Sciatic nerve (tissue), 2 donors: ENCODE measurements around the gene CPT2. TPM values are rescaled to one million over a fixed set of nuclear protein-coding genes. Genes with fewer than 3 reads are reported as not detected.

Source experiments
- ATAC-seq: fragments of 200-7000 bp; cut with Tn5 transposase; one replicate; pipeline ENCODE4 v1.9.1; 2020; ENCODE audit warnings: mild to moderate bottlenecking, moderate library complexity
- DNase-seq: peaks from one replicate; pipeline ENCODE4 v3.0.0-alpha.2; 2020; ENCODE audit warnings: low spot score
- intact Hi-C: fragments of 100-400 bp; cut with DNase I; formaldehyde crosslinking; loops from one replicate; pipeline ENCODE4 v1.14.2; 2022
- total RNA-seq: library from RNA; stranded (reverse); fragmentation: NEBNext Ultra II Directional; extraction: Animal tissue kit (Norgen Biotek cat#: 25700); gene quantifications from one replicate; pipeline ENCODE4 v1.2.1, GENCODE V29; 2021
- donor health status: DM: no; HTN: no; CAD: no.
- donor health status: DM: no; HTN: no; CAD: no.

CPT2 gene
- total RNA-seq, result 10.1 TPM

DNA sequence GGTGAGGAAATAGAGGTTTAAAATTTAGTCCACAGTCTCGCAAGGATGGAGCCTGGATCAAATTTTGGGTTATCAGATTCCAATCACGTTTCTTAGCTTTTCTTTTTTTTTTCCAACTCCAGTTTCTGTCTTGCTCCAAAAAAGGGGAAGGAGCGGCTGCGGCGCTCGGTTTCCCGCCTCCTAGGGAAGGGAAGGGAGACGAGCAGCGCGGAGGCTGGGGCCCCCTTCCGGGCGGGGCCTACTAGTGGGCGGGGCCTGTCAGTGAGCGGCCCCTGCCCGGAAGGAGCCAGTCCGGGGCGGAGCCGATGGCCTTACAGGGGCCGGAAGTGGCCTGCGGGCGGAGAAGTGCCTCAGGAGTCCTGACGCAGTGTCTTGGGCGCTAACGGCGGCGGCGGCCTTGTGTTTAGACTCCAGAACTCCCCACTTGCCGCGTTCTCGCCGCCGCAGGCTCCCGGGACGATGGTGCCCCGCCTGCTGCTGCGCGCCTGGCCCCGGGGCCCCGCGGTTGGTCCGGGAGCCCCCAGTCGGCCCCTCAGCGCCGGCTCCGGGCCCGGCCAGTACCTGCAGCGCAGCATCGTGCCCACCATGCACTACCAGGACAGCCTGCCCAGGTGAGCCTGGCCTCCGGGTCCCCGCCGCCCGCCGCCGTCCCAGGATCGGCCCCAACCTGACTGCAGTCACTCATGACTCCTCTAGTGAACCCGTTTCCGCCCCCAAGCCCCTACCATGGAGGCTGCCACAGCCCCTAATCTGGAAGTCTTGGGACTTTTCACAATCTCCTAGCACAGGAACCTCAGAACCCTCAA, at the start of gene CPT2:
Gene CPT2, plus strand, starts transcription at position 340 of the 806 bp plus-strand sequence. Its CDS starts 120 bp downstream, at position 460.
- DNase-seq (peak; percentile 97), ATAC-seq (peak; percentile 97)
- intact Hi-C loops, result loop anchor here (10.0 kb wide), 1 partner anchor 272 kb away; the partner anchor contains the start of genes ECHDC2 and SCP2

- intact Hi-C loops, result no loop called here
These were observed 49.5 kb upstream of the CPT2 start for GRCh38 chr1:53147174-53147573.

DNA sequence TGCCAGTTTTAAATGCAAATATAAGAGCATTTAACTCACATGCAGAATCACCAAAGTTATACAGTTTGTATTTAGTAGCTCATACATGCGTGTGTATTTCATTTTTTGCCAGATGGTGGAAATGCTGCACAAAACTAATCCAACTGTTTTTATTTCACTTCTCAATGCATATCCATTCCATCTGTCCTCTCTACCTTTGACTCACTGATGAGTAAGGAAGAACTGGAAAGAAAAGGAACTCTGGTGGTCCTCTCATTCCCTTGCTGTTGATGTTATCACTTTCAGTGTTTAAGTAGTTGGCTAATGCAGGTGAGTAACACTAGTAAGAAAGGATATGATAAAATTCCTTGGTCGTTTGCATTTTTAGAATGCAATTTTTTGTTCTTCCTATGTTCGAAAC, 48.5 kb upstream of the CPT2 start:
- intact Hi-C loops, result no loop called here

More at GRCh38 chr1:53147174-53147573, 49.5 kb upstream of the CPT2 start:
- ATAC-seq (no peak), DNase-seq (no peak)

DNA sequence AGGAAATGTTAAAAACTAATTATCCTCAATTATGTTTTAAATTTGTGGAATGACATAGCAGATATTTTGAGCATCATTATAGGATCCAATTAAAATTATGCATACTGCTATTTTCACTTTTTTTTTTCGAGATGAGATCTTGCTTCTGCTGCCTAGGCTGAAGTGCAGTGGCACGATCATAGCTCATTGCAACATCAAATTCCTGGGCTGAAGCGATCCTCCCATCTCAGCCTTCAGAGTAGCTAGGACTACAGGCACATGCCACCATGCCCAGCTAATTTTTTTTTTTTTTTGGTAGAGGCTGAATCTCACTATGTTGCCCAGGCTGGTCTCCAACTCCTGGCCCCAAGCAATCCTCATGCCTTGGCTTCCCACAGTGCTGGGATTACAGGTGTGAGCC, 42.9 kb upstream of the CPT2 start:
- ATAC-seq (peak; percentile 69), DNase-seq (no peak)
- intact Hi-C loops, result no loop called here

More for the DNA sequence above, 48.5 kb upstream of the CPT2 start:
- DNase-seq (no peak), ATAC-seq (no peak)

GRCh38 chr1:53154859-53155438, 41.7 kb upstream of the CPT2 start:
- no peak for DNase-seq
- no peak for ATAC-seq
- intact Hi-C loops, result no loop called here

- intact Hi-C loops, result no loop called here
- no peak for ATAC-seq
- DNase-seq, result no peak
These were observed 41.1 kb upstream of the CPT2 start for GRCh38 chr1:53155534-53155933.

DNA sequence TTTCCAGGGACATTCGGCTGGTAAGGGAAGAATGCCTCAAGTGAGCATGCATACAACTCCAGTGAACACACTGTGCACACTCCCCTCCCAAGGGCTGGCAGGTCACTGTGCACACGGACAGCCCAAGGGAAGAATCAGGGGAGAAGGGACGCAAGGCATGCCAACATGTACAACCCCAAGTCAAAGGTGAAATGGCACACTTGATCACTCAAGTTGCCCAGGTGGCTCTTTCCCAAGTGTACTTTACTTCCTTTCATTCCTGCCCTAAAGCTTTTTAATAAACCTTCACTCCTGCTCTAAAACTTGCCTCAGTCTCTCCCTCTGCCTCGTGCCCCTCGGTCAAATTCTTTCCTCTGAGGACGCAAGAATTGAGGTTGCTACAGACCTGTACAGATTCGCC, 40.7 kb upstream of the CPT2 start:
- DNase-seq (no peak), ATAC-seq (no peak)
- intact Hi-C loops, result no loop called here

DNA sequence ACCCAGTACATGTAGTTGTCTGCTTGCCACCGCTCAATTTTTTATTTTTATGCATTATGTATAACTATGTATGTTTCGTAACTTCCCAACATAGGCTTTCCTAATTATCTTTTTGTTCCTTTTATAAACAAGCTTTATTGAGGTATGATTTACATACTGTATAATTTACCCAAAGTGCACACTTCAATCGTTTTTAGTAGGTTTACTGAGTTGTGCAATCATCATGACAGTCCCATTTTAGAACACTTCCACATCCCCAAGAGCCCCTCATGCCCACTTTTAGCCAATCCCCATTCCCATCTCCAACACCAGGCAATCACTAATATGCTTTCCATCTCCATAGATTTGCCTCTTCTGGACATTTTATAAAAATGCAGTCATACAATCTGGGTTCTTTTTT, 39.8 kb upstream of the CPT2 start:
- no peak for ATAC-seq
- no peak for DNase-seq
- intact Hi-C loops, result no loop called here

GRCh38 chr1:53158900-53159299, 37.7 kb upstream of the CPT2 start:
- intact Hi-C loops, result no loop called here
- DNase-seq (no peak), ATAC-seq (no peak)

- no peak for DNase-seq
- ATAC-seq, result no peak
- intact Hi-C loops, result no loop called here
These were observed 35.7 kb upstream of the CPT2 start for GRCh38 chr1:53160924-53161378.

- ATAC-seq, result no peak
- intact Hi-C loops, result no loop called here
- no peak for DNase-seq
These were observed 34.0 kb upstream of the CPT2 start for GRCh38 chr1:53162621-53163020.

GRCh38 chr1:53163291-53163768, 33.3 kb upstream of the CPT2 start:
- intact Hi-C loops, result no loop called here
- ATAC-seq (no peak), DNase-seq (no peak)

DNA sequence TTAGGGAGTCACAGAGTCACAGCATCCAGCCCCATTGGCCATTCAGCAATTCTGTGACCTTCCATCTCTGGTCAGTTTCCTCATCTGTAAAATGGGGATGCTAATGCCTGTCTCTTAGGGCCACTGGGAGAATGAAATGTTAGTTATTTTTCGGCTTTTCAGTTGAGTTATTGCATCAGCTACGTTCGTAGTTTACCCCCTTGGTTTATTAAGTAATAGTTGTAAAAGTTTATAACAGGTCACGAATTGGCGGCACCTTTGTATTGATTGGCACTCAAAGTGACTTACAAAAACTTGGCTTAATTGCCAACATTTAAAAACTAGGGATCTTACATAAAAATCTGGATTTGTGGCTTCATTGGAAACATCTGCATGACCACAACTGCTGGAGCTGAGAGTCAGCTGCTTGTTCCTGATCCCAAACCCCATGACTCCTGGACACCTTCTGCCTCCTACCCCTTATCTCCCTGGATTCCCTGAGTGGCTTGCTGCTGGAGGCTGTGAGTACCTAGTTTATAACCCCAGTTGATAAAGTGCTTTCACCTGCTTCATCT, 31.1 kb upstream of the CPT2 start:
- DNase-seq, result no peak
- ATAC-seq, result peak; percentile 94
- intact Hi-C loops, result no loop called here

DNA sequence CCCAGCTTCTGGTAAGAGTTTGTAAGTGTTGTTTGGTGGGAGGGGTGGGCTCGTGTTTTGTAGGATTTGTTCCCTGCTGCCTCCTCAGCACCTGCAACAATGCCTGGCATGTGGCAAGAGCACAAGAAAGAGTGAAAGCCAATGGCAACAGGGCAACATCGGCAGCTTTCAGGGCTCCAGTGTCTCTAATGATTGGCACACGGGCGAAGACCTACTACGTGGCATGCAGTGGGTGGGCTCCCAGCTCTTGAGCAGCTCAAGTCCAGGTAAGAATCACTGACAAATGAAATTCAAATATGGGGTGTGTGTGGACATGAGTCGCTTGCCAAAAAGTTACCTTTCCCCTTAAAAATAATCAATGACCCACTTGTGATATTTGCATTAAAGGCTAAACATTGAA, 30.3 kb upstream of the CPT2 start:
- ATAC-seq, result no peak
- intact Hi-C loops, result no loop called here
- no peak for DNase-seq

DNA sequence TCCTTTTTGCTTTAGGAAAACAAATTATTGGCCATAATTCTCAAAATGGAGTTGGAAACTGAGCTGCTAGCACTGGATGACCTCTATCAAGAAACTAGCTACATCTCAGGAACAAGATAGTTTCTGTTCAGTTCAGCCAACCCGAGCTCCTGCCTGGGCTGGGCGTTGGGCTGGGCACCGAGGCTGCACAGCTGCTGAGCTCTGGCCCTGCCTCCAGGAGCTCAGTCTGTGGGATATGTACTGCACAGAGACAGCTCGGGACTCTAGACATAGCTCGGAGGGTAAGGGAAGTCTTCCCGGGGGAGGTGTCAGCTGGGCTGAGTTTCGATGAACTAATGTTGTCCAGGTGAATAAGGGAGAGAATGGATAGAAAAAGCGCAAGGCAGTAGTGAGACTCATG, 29.7 kb upstream of the CPT2 start:
- no peak for DNase-seq
- intact Hi-C loops, result no loop called here
- peak; percentile 70 for ATAC-seq

DNA sequence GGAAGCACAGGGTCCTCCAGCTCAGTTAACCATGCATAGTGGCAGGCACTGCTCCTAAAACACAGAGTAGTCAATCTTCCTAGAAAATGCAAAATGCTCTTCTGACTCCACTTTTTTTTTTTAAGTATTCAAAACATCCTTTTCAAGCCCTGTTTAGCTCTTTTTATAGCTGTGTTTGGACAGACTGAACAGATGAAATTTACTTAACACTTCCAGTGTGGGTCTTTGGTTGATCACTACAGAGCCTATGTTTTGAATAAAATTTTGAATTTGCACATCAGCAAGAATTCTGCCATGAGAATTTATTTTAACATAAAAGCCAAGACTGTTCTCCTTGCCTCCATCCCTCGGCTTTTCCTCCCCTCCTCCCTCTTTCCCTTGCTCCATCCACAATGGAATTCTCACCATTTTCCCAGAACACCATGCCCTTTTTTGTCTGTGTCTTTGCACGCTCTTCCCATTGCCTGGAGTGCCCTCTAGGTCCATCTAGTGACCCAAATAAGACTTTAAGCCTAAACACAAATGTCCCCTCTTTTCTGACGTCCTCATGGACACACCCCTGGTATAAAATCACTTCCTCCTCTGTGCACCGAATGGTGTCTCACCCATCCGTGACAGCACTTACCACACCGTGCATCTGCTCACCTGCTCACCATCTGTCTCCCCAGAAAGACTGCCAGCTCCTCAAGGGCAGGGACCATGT, 24.0 kb upstream of the CPT2 start:
- DNase-seq (no peak), ATAC-seq (peak; percentile 70)
- intact Hi-C loops, result no loop called here

GRCh38 chr1:53174971-53175913, 21.4 kb upstream of the CPT2 start:
- no peak for ATAC-seq

DNA sequence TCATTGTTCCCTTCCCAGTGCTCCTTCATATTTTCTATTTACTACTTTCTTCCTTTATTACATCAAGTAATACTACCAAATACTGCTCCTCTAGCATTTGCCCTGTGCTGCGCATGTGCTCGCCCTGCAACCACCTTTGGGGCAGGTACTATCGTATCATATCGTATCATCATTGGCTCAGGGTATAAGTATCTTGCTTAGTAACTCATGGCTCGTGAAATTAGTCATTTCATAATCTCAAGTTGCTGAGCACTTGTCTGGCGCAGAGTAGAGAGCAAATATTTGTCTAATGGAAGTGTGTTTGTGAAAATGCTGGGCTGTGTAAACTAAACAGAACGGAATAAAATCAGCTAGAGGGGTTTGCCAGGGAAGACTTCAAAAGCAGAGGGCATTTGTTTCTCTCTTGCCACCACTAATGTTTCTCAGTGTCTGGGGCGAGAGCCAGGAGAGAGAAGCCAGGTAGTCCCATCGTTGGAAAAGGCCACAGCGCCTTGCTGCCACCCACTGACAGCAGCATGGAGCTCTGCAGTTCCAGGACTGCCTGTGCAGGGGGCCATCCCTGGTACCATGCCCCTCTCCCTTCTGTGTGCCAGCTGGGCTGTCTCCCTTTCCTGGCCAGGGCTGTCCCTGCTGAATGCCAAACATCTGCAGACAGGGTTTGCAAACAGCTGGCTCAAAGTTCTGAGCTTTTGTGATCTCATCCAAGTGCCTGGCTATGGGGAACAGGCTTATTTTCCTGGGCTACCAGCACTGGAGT, 20.0 kb upstream of the CPT2 start:
- DNase-seq (no peak), ATAC-seq (peak; percentile 67)
- intact Hi-C loops, result no loop called here

More at GRCh38 chr1:53174971-53175913, 21.4 kb upstream of the CPT2 start:
- no peak for DNase-seq
- intact Hi-C loops, result no loop called here
